Adrenal gland (tissue), 12 donors: Measurements from ENCODE around the gene ARPC2. TPM values are rescaled to one million over a fixed set of nuclear protein-coding genes. Genes with fewer than 3 reads are reported as not detected.

ENCODE experiments used
- DNase-seq, 7 donors: peaks; one replicate each; pipeline ENCODE4 v3.0.0-alpha.2; 2019 to 2020
- H3K27ac ChIP-seq, 5 donors: fragments of 200-600 bp; sonication (generic) in 4 of 5; 1 replicate in 3 of 5; 2 replicates in 2 of 5; pipeline versions ENCODE4 v1.5.1 to v1.8.0; 2016 to 2020; ENCODE audit warnings: mild to moderate bottlenecking in 1 of 5
- H3K27me3 ChIP-seq: fragments of 200-600 bp; 2 replicates; pipeline ENCODE4 v1.8.0; 2021
- H3K36me3 ChIP-seq, 2 donors: fragments of 200-600 bp; replicated peaks in 1 of 2; 1 replicate in 1 of 2; 2 replicates in 1 of 2; pipeline versions ENCODE4 v1.5.1 to v1.8.0; 2018 to 2022
- H3K4me1 ChIP-seq, 2 donors: fragments of 200-600 bp; replicated peaks in 1 of 2; 1 replicate in 1 of 2; 2 replicates in 1 of 2; pipeline versions ENCODE4 v1.5.1 to v1.8.0; 2018 to 2021
- H3K4me3 ChIP-seq, 4 donors: fragments of 200-600 bp; sonication (generic) in 3 of 4; one replicate each; pipeline ENCODE4 v1.5.1; 2016 to 2018
- H3K9me3 ChIP-seq, 3 donors: fragments of 200-600 bp; sonication (generic) in 1 of 3; replicated peaks in 1 of 3; 1 replicate in 2 of 3; 2 replicates in 1 of 3; pipeline versions ENCODE4 v1.5.1 to v1.8.0; 2016 to 2021
- POLR2A ChIP-seq, 2 donors: fragments of 450-650 bp; IDR thresholded peaks; one replicate each; pipeline ENCODE4 v1.6.1; 2017; ENCODE audit warnings: antibody characterized with exemption in 2 of 2, mild to moderate bottlenecking in 2 of 2, moderate library complexity in 1 of 2
- WGBS, 4 donors: extraction: QIAGEN DNeasy Blood & Tissue Kit in 2 of 4; methylation state at CpG; one replicate each; pipeline versions ENCODE4 v1.1.5 to v1.1.7; 2013 to 2017; 5-methylcytosine and 5-hydroxymethylcytosine counted together
- intact Hi-C, 2 donors: fragments of 100-400 bp; cut with DNase I; formaldehyde crosslinking; loops; one replicate each; pipeline versions ENCODE4 v1.14.1 to v1.15.0; 2022 to 2023
- polyA plus RNA-seq, 3 donors: library from polyadenylated mRNA; stranded (reverse); fragments of 200-250 nt in 2 of 3; fragments of 350-450 nt in 1 of 3; fragmentation: Illumina TruSeq in 1 of 3; extraction: RNeasy Lipid Tissue Mini Kit (QIAGEN cat#74804) in 1 of 3; gene quantifications; one replicate each; pipeline ENCODE4 v1.2.3, GENCODE V29; 2013 to 2014
- total RNA-seq, 9 donors: library from RNA; depleted of rRNA in 4 of 9; stranded (reverse); fragments of >200 nt in 4 of 9; fragments of 120-200 nt in 1 of 9; fragmentation: NEBNext Ultra II Directional in 1 of 9; extraction: Animal tissue kit (Norgen Biotek cat#: 25700) in 1 of 9; gene quantifications; one replicate each; pipeline versions ENCODE4 v1.1.0 to v1.2.4, GENCODE V29; 2013 to 2023
- TF ChIP-seq, protein P1 (sequence below), 6 experiments: fragments of 450-650 bp in 4 of 6; fragments of 200-600 bp in 2 of 6; sonication (generic) in 1 of 6; IDR thresholded peaks; 1 replicate in 5 of 6; 2 replicates in 1 of 6; pipeline versions ENCODE4 v1.5.1 to v1.8.0; 2016 to 2021; ENCODE audit warnings: antibody characterized with exemption in 6 of 6, mild to moderate bottlenecking in 2 of 6, moderate library complexity in 1 of 6
- donor health status: healthy with polysubstance abuse.
- donor health status: Bipolar disorder and iron deficiency.
- donor health status: DM: yes; HTN: yes; CAD: no.
- donor health status: DM: no; HTN: no; CAD: no.
- donor health status: DM: no; HTN: no; CAD: no.
- donor health status: DM: yes; HTN: yes; CAD: no.

The ARPC2 gene
- total and polyA plus RNA-seq, 12 donors, result 93.5 to 284 (median 180) TPM

DNA sequence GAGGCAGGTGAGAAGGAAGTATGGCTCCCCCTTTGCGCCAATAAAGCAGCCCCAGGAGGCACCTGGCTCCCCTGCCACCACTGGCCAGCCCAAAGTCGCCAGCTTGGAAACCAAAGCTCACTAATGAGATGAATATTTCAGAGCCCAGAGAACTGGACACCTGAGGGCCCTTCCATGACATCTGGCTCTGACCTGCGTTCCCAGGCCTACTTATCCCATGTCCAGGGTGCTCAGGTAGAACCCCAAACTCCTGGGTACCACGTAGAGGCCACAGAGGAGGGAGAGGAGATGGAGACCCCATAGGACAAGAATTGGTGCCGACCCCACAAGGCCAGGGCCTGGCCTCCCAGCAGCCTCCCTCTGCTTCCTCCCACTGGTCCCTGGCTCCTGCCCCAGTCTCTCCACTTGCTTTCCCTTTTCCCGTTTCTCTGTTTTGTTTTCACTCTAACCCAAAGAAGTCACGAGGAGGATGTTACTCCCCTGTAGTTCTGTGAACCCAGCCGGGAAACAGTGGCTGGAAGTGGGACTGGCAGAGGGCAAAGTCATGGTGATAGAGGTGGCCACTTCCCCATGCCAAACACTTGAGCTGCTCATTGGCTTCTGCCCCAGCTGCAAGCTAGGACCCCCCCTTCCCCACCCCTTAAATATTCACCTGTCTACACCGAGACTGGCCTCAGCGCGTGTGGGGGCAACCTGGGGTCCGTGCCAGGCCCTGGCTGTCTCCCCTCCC lies 74.5 kb downstream of the ARPC2 start:
- peak in 4 of 7 donors; percentile 42 to 53 (median 44) for DNase-seq
- Histone ChIP-seq H3K4me1 (peaks cover 34 to 72% of the 10 kb centered on the region in 2 donors), H3K36me3 (no peaks in the 10 kb centered on the region), H3K27me3 (no peaks in the 10 kb centered on the region), H3K9me3 (no peaks in the 10 kb centered on the region), H3K27ac (peak overlapping the region; percentile 81 to 97 (median 96)), H3K4me3 (peak overlapping the region; percentile 54 to 90 (median 80))
- TF ChIP-seq, protein P1, sequence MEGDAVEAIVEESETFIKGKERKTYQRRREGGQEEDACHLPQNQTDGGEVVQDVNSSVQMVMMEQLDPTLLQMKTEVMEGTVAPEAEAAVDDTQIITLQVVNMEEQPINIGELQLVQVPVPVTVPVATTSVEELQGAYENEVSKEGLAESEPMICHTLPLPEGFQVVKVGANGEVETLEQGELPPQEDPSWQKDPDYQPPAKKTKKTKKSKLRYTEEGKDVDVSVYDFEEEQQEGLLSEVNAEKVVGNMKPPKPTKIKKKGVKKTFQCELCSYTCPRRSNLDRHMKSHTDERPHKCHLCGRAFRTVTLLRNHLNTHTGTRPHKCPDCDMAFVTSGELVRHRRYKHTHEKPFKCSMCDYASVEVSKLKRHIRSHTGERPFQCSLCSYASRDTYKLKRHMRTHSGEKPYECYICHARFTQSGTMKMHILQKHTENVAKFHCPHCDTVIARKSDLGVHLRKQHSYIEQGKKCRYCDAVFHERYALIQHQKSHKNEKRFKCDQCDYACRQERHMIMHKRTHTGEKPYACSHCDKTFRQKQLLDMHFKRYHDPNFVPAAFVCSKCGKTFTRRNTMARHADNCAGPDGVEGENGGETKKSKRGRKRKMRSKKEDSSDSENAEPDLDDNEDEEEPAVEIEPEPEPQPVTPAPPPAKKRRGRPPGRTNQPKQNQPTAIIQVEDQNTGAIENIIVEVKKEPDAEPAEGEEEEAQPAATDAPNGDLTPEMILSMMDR (IDR thresholded peaks at IDR 0.05), result no peak
- intact Hi-C loops, result no loop called here
- WGBS, 4 donors, result 20 to 48% (median 31%) methylated on average over 8 to 12 of the region's 12 CpGs

DNA sequence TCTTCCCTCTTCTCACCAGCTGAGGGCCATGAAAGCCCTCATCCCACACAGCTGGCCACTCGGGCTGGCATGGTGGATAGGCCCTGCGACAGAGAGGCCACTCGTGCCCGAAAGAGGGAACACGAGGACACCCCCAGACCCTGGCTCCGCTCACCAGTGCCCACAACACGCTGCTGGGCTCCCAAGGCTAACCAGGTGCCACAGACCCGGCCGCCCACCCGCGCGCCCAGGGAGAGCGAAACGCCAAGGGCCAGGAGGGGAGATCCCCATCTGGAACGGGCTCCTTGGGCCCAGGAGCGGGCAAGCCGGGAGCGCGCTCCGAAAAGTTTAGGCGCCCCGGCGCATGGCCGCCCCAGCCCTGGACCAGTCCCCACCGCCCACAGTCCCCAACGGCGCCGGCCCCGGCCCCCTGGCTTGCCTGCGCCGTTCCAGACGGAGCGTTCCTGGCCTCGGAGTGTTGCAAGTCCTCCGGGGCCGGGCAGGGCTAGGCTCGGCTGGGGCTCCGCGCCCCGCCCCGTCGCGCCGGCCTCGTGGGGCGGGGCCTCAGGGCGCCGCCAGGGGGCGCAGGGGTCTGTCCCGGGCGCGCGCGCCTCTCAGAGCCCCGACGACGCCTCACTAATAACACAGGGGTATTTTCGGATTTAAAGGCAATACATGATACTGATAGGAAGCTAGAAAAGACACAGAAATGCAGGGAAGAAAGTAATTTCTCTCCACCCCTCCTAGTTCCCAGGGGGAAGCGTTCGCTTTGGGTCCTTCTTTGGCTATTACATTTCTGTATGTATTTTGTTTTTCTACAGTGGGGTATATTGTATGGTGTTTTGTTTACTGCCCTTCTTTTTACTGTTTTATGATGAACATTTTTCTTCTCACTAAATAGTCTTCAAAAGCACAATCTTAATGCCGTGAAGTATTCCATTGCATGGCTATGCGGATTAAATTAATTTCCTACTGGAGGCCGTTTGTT lies 75.3 kb downstream of the ARPC2 start, which contains the start of gene TMBIM1:
Gene TMBIM1, minus strand, starts transcription at position 456 of the 967 bp plus-strand sequence. CDS start 10,362 bp downstream, outside the sequence.
- TF ChIP-seq, protein P1 (IDR thresholded peaks at IDR 0.05), result peak; percentile 9 to 97 (median 70)
- peak; percentile 62 to 87 for TF ChIP-seq POLR2A (IDR thresholded peaks at IDR 0.05)
- intact Hi-C loops, result no loop called here
- H3K36me3 ChIP-seq, result no peaks in the 10 kb centered on the region
- peak within 1 kb of the TSS; percentile 54 to 90 (median 80) for H3K4me3 ChIP-seq
- H3K27ac ChIP-seq, result peak within 1 kb of the TSS; percentile 81 to 97 (median 96)
- no peaks in the 10 kb centered on the region for H3K9me3 ChIP-seq
- DNase-seq, result peak; percentile 76 to 86 (median 80)
- H3K27me3 ChIP-seq, result no peaks in the 10 kb centered on the region
- peaks cover 25 to 64% of the 10 kb centered on the region in 2 donors for H3K4me1 ChIP-seq
- 2 to 12% (median 6%) methylated on average over 19 to 63 of the region's 63 CpGs for WGBS, 4 donors

DNA sequence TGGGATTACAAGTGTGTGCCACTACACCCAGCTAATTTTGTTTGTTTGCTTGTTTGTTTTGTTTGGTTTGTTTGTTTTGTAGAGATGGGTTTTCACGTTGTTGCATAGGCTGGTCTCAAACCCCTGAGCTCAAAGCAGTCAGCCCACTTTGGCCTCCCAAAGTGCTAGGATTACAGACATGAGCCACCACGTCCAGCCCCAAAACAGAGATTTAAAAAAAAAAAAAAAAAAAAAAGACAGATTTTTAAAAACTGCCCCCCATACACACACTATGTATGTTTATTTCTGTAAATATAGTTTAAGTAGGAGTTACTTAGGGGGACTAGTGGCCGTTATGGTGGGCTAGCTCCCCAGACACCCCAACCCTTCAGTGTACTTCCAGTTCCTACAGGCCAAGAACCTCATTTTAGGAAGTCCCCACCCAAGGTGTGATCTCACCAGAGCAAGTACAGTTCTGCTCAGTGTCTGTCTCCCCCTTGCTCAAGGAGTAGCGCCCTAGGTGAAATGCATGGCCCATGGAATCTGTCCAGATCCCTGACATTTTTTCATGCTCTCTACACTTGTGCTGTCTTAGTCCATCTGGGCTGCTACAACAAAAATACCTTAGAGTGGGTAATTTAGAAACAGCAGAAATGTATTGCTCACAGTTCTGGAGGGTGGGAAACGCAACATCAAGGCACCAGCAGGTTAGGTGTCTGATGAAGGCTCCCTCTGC lies 76.9 kb downstream of the ARPC2 start:
- Histone ChIP-seq H3K4me1 (peaks cover 20 to 49% of the 10 kb centered on the region in 2 donors), H3K36me3 (no peaks in the 10 kb centered on the region), H3K9me3 (no peaks in the 10 kb centered on the region), H3K27ac (peak overlapping the region in 4 of 5 donors; percentile 36 to 97 (median 95)), H3K27me3 (no peaks in the 10 kb centered on the region), H3K4me3 (no peak overlapping the region)
- intact Hi-C loops, result no loop called here
- 60 to 71% (median 63%) methylated on average over 5 of the region's 5 CpGs for WGBS, 4 donors
- DNase-seq, result no peak
- TF ChIP-seq, protein P1 (IDR thresholded peaks at IDR 0.05), result no peak
- TF ChIP-seq POLR2A (IDR thresholded peaks at IDR 0.05), result no peak
